ENCODE data around the gene USH2A.

DNA sequence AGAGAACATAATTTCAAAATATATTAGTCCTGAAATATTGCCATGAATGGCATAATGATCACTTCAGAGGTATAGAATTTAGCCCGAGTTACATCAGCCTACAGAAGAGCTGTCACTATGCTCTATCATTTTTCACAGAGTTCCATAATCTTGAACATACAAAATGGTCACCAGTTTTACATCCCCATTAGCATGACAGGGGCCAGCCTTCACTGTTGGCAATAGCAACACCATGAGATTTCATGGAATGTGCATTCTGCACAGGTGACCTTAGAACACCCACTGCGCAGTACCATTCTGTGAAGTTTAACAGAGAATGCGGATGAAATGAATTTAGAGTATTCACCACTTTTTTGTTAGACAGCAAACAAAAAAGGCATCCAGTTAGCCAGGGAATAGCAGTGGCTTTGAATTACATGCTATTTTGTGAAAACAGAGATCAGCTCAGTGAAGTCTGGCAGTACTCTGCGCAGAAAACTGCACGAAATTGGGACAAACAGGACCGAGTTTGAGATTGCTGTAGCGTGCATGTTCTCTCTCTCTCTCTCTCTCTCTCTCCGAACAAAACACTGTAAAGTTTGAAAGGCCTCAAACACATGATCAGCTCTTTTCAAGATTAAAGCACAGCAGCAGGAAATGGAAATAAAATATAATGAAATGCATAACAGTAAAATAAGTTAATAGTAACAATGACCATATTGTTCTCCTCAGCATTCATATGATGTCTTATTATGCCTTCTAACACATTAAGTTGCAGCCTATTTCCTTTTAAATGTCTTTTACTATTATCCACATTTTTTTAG lies 349.3 kb downstream of the USH2A start:
- TF ChIP-seq, protein P1, sequence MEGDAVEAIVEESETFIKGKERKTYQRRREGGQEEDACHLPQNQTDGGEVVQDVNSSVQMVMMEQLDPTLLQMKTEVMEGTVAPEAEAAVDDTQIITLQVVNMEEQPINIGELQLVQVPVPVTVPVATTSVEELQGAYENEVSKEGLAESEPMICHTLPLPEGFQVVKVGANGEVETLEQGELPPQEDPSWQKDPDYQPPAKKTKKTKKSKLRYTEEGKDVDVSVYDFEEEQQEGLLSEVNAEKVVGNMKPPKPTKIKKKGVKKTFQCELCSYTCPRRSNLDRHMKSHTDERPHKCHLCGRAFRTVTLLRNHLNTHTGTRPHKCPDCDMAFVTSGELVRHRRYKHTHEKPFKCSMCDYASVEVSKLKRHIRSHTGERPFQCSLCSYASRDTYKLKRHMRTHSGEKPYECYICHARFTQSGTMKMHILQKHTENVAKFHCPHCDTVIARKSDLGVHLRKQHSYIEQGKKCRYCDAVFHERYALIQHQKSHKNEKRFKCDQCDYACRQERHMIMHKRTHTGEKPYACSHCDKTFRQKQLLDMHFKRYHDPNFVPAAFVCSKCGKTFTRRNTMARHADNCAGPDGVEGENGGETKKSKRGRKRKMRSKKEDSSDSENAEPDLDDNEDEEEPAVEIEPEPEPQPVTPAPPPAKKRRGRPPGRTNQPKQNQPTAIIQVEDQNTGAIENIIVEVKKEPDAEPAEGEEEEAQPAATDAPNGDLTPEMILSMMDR (IDR thresholded peaks at IDR 0.05), result no peak
- TF ChIP-seq POLR2A (IDR thresholded peaks at IDR 0.05), result no peak
